H1 (cell line): ENCODE measurements around the gene NETO2. TPM values are rescaled to one million over a fixed set of nuclear protein-coding genes. Genes with fewer than 3 reads are reported as not detected.

ENCODE experiments used
- CTCF ChIA-PET: fragments of 300-600 bp; sonication (Branson Sonifier 250); formaldehyde crosslinking; loops from one replicate; lab custom pipeline; 2021; ENCODE audit not compliant: partially characterized antibody; lab: Charles Lee
- POLR2A ChIA-PET: fragments of 300-600 bp; sonication (Branson Sonifier 250); formaldehyde crosslinking; loops from one replicate; lab custom pipeline; 2021; ENCODE audit warnings: inconsistent platforms; ENCODE audit not compliant: partially characterized antibody; lab: Charles Lee
- DNase-seq, 2 experiments: peaks; one replicate each; pipeline versions ENCODE4 v3.0.0 to v3.0.0-alpha.2; 2010 to 2022; ENCODE audit warnings: low spot score in 2 of 2, low read depth in 1 of 2, mixed read lengths in 1 of 2
- FAIRE-seq: peaks from 2 replicates; lab custom pipeline; 2011; peaks lifted over from hg19 to GRCh38; lab: Jason Lieb, UNC
- H2AFZ ChIP-seq: 2 replicates; pipeline ENCODE4 v1.8.1; 2012; ENCODE audit warnings: low read length, inconsistent platforms
- H2AK5ac ChIP-seq: 2 replicates; pipeline ENCODE4 v1.6.1; 2013; ENCODE audit warnings: low read depth, low read length
- H2BK120ac ChIP-seq: replicated peaks from 2 replicates; pipeline ENCODE3; 2013; ENCODE audit warnings: low read depth, low read length, inconsistent platforms
- H2BK12ac ChIP-seq: 2 replicates; pipeline ENCODE4 v1.6.1; 2013; ENCODE audit warnings: low read depth, low read length
- H2BK15ac ChIP-seq: 2 replicates; pipeline ENCODE4 v1.6.1; 2013; ENCODE audit warnings: low read length
- H2BK20ac ChIP-seq: 2 replicates; pipeline ENCODE4 v1.6.1; 2013; ENCODE audit warnings: low read length
- H2BK5ac ChIP-seq: 2 replicates; pipeline ENCODE4 v1.6.1; 2013; ENCODE audit warnings: low read depth, low read length
- H3K14ac ChIP-seq: 2 replicates; pipeline ENCODE4 v1.6.1; 2013; ENCODE audit warnings: inconsistent platforms; ENCODE audit not compliant: insufficient read length
- H3K18ac ChIP-seq: 2 replicates; pipeline ENCODE4 v1.6.1; 2013; ENCODE audit warnings: low read length; ENCODE audit errors: extremely low read depth
- H3K23ac ChIP-seq: 2 replicates; pipeline ENCODE4 v1.6.1; 2013; ENCODE audit warnings: inconsistent platforms; ENCODE audit not compliant: insufficient read length
- H3K23me2 ChIP-seq: 2 replicates; pipeline ENCODE4 v1.6.1; 2013; ENCODE audit warnings: low read depth, low read length
- H3K27ac ChIP-seq: 2 replicates; pipeline ENCODE4 v1.6.1; 2011; ENCODE audit warnings: low read depth, low read length, inconsistent platforms
- H3K27me3 ChIP-seq, 4 experiments: replicated peaks in 1 of 4; 1 replicate in 1 of 4; 2 replicates in 3 of 4; pipeline versions ENCODE4 v1.6.1 to v1.8.1; 2011 to 2013; ENCODE audit warnings: low read length in 3 of 4, mild to moderate bottlenecking in 3 of 4, inconsistent platforms in 2 of 4, mixed read lengths in 2 of 4, moderate library complexity in 1 of 4; ENCODE audit not compliant: control insufficient read depth in 3 of 4, insufficient read depth in 3 of 4; ENCODE audit errors: extremely low read depth in 1 of 4
- H3K36me3 ChIP-seq, 4 experiments: 2 replicates each; pipeline versions ENCODE4 v1.6.1 to v1.8.1; 2011 to 2013; ENCODE audit warnings: mild to moderate bottlenecking in 4 of 4, low read length in 3 of 4, moderate library complexity in 2 of 4, control low read depth in 1 of 4, inconsistent platforms in 1 of 4; ENCODE audit not compliant: insufficient read depth in 4 of 4, control insufficient read depth in 2 of 4
- H3K4ac ChIP-seq: replicated peaks from 2 replicates; pipeline ENCODE3; 2013; ENCODE audit warnings: low read length, low read depth, mixed read lengths, inconsistent platforms; ENCODE audit not compliant: insufficient read length
- H3K4me1 ChIP-seq, 4 experiments: replicated peaks in 1 of 4; 1 replicate in 1 of 4; 2 replicates in 3 of 4; pipeline versions ENCODE4 v1.6.1 to v1.8.1; 2011 to 2013; ENCODE audit warnings: low read length in 3 of 4, inconsistent platforms in 2 of 4, mixed read lengths in 1 of 4; ENCODE audit not compliant: insufficient read depth in 4 of 4, control insufficient read depth in 3 of 4
- H3K4me2 ChIP-seq, 2 experiments: 2 replicates each; pipeline versions ENCODE4 v1.6.1 to v1.8.1; 2011 to 2013; ENCODE audit warnings: low read depth in 2 of 2, low read length in 2 of 2, control low read depth in 1 of 2, inconsistent platforms in 1 of 2, mild to moderate bottlenecking in 1 of 2; ENCODE audit not compliant: insufficient read depth in 1 of 2
- H3K4me3 ChIP-seq, 4 experiments: fragments of 200-600, 300-600 bp in 1 of 4; sonication (generic), shearing (Covaris generic), sonication (Bioruptor Twin) in 1 of 4; 2 replicates each; pipeline versions ENCODE4 v1.5.1 to v1.8.1; 2011 to 2016; ENCODE audit warnings: low read length in 4 of 4, low read depth in 3 of 4, control low read depth in 2 of 4, inconsistent platforms in 2 of 4, mild to moderate bottlenecking in 2 of 4, mixed read lengths in 1 of 4, moderate library complexity in 1 of 4; ENCODE audit not compliant: insufficient read depth in 2 of 4; ENCODE audit errors: extremely low read depth in 1 of 4
- H3K56ac ChIP-seq: replicated peaks from 2 replicates; pipeline ENCODE3; 2013; ENCODE audit warnings: low read depth, mild to moderate bottlenecking, mixed read lengths, low read length, inconsistent platforms; ENCODE audit not compliant: insufficient read length
- H3K79me1 ChIP-seq: 2 replicates; pipeline ENCODE4 v1.6.1; 2013; ENCODE audit warnings: low read depth, low read length, control low read depth
- H3K79me2 ChIP-seq, 2 experiments: 2 replicates each; pipeline versions ENCODE4 v1.6.1 to v1.8.1; 2012 to 2013; ENCODE audit warnings: low read length in 2 of 2, mild to moderate bottlenecking in 2 of 2, inconsistent platforms in 1 of 2; ENCODE audit not compliant: insufficient read depth in 2 of 2, control insufficient read depth in 1 of 2
- H3K9ac ChIP-seq, 4 experiments: replicated peaks in 1 of 4; 1 replicate in 1 of 4; 2 replicates in 3 of 4; pipeline versions ENCODE4 v1.6.1 to v1.8.1; 2011 to 2013; ENCODE audit warnings: low read depth in 3 of 4, low read length in 3 of 4, control low read depth in 2 of 4, mild to moderate bottlenecking in 2 of 4, moderate library complexity in 2 of 4, inconsistent platforms in 1 of 4; ENCODE audit errors: extremely low read depth in 1 of 4
- H3K9me3 ChIP-seq, 2 experiments: 2 replicates each; pipeline versions ENCODE4 v1.6.1 to v1.8.1; 2012 to 2013; ENCODE audit warnings: mild to moderate bottlenecking in 2 of 2, moderate library complexity in 2 of 2, control low read depth in 1 of 2, inconsistent platforms in 1 of 2, low read depth in 1 of 2, low read length in 1 of 2, mixed read lengths in 1 of 2; ENCODE audit not compliant: insufficient read depth in 2 of 2
- H4K20me1 ChIP-seq, 2 experiments: replicated peaks in 1 of 2; 2 replicates each; pipeline versions ENCODE3 to v1.8.1; 2011 to 2013; ENCODE audit warnings: inconsistent platforms in 2 of 2, low read length in 2 of 2, mild to moderate bottlenecking in 1 of 2; ENCODE audit not compliant: insufficient read depth in 2 of 2, control insufficient read depth in 1 of 2
- H4K5ac ChIP-seq: 2 replicates; pipeline ENCODE4 v1.6.1; 2013; ENCODE audit warnings: low read length, low read depth, mixed read lengths, inconsistent platforms; ENCODE audit not compliant: insufficient read length
- H4K8ac ChIP-seq: 2 replicates; pipeline ENCODE4 v1.8.0; 2013; ENCODE audit warnings: mild to moderate bottlenecking, moderate library complexity, low read length, inconsistent platforms; ENCODE audit not compliant: insufficient read depth; ENCODE audit errors: extremely low read depth
- H4K91ac ChIP-seq: replicated peaks from 2 replicates; pipeline ENCODE3; 2013; ENCODE audit warnings: low read length, mixed read lengths, inconsistent platforms; ENCODE audit not compliant: insufficient read length
- E2F6 ChIP-seq: IDR thresholded peaks from 2 replicates; pipeline ENCODE4 v1.6.1; 2012; ENCODE audit warnings: inconsistent platforms
- JUN ChIP-seq: IDR thresholded peaks from 2 replicates; pipeline ENCODE4 v1.6.1; 2011; ENCODE audit warnings: low read depth, mild to moderate bottlenecking, improper control_type of control experiment, low read length
- MAFK ChIP-seq: IDR thresholded peaks from 2 replicates; pipeline ENCODE4 v1.6.1; 2012; ENCODE audit warnings: low read depth, mild to moderate bottlenecking, improper control_type of control experiment, low read length
- POU5F1 ChIP-seq: IDR thresholded peaks from 2 replicates; pipeline ENCODE4 v1.6.1; 2011; ENCODE audit warnings: low read depth, mild to moderate bottlenecking, low read length, moderate library complexity
- WGBS, 2 experiments: shearing (Covaris generic) in 1 of 2; methylation state at CpG; one replicate each; pipeline versions ENCODE4 v1.1.6 to v1.1.7; 2013 to 2015; ENCODE audit warnings: low lambda C conversion rate in 2 of 2, mixed read lengths in 2 of 2, inconsistent platforms in 1 of 2, low coverage in 1 of 2, missing lambda C conversion rate in 1 of 2; ENCODE audit not compliant: insufficient replicate concordance in 2 of 2, insufficient coverage in 1 of 2, insufficient read length in 1 of 2; ENCODE audit errors: extremely low coverage in 1 of 2, missing lambda C conversion rate in 1 of 2; 5-methylcytosine and 5-hydroxymethylcytosine counted together
- polyA plus RNA-seq, 7 experiments: library from polyadenylated mRNA; depleted of rRNA in 3 of 7; stranded (reverse) in 5 of 7; unstranded in 2 of 7; fragments of >200 nt in 5 of 7; fragments of 200-250 nt in 2 of 7; gene quantifications; 1 replicate in 5 of 7; 2 replicates in 1 of 7; 4 replicates in 1 of 7; pipeline versions ENCODE4 v1.2.1 to v1.2.3, GENCODE V29; 2011 to 2013; ENCODE audit warnings: missing spikeins in 2 of 7, mixed read lengths in 2 of 7
- total RNA-seq: library from RNA; stranded (reverse); fragmentation: NEBNext Ultra II Directional; extraction: Animal tissue kit (Norgen Biotek cat#: 25700); gene quantifications from 2 replicates; pipeline ENCODE4 v1.2.1, GENCODE V29; 2021
- TF ChIP-seq, protein P1 (sequence below): IDR thresholded peaks from 2 replicates; pipeline ENCODE4 v1.6.1; 2011; ENCODE audit warnings: low read depth, mild to moderate bottlenecking, low read length; ENCODE audit not compliant: insufficient read depth

NETO2 gene
- total and polyA plus RNA-seq, 2 of the 8 experiments (the other 6 are each of a cell fraction or from before 2014, with no cell fraction given) = 9.4 to 12.5 TPM

DNA sequence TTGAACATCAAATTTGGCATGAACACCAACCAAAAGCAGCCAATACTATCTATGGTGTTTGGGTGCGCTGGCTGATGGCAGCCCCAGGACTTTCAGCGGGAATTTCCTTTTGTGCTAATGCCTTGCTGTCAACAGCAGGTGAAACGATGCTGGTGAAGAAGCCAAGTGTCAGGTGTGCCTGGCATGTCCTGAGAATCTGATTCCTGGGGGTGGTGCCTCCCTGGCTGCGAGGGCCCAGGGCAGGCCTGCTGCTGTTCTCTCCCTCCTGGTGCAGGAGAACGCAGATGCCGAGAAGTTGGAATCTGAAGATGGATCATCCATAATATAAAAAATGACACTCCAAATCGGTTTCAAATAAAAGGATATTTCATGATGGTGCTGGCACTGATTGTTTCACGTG lies 108.3 kb downstream of the NETO2 start:
- H3K79me1 ChIP-seq = no peaks in the 10 kb centered on the region
- H4K8ac ChIP-seq = no peak overlapping the region
- no peaks in the 10 kb centered on the region for H3K4me1 ChIP-seq
- H3K18ac ChIP-seq = no peak overlapping the region
- H3K9ac ChIP-seq = no peak overlapping the region
- no peak overlapping the region for H3K4me3 ChIP-seq
- no peaks in the 10 kb centered on the region for H3K79me2 ChIP-seq
- H4K20me1 ChIP-seq = no peaks in the 10 kb centered on the region
- no peak overlapping the region for H2BK12ac ChIP-seq
- H2AFZ ChIP-seq = no peak overlapping the region
- no peak overlapping the region for H3K4ac ChIP-seq
- H3K14ac ChIP-seq = no peak overlapping the region
- no peak overlapping the region for H3K27ac ChIP-seq
- POLR2A ChIA-PET = no interaction called here
- no peaks in the 10 kb centered on the region for H3K36me3 ChIP-seq
- H3K23ac ChIP-seq = no peak overlapping the region
- H2BK20ac ChIP-seq = no peak overlapping the region
- FAIRE-seq (no peak), DNase-seq (no peak)
- H2AK5ac ChIP-seq = no peak overlapping the region
- peaks cover 2% of the 10 kb centered on the region for H3K23me2 ChIP-seq
- no peak overlapping the region for H3K4me2 ChIP-seq
- H3K27me3 ChIP-seq = peaks cover 0 to 14% (median 5%) of the 10 kb centered on the region in 4 experiments; a peak in 4 of 7 replicates
- H3K9me3 ChIP-seq = no peaks in the 10 kb centered on the region
- H3K56ac ChIP-seq = no peak overlapping the region
- H2BK15ac ChIP-seq = no peak overlapping the region
- no peak overlapping the region for H4K91ac ChIP-seq
- CTCF ChIA-PET = interaction anchor here (0.7 to 1.1 kb wide), 2 partner anchors 65 to 108 kb away, joined by 3 read pairs; partner anchors contain the start of gene NETO2
- H2BK120ac ChIP-seq = no peak overlapping the region
- no peak for TF ChIP-seq JUN
- TF ChIP-seq, protein P1, sequence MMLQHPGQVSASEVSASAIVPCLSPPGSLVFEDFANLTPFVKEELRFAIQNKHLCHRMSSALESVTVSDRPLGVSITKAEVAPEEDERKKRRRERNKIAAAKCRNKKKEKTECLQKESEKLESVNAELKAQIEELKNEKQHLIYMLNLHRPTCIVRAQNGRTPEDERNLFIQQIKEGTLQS = no peak
- TF ChIP-seq E2F6 = peak; percentile 44; the same call in 1 of the 2 replicates
- no peak for TF ChIP-seq POU5F1
- TF ChIP-seq MAFK = no peak
- H4K5ac ChIP-seq = no peak overlapping the region
- WGBS, 2 experiments = 86% methylated on average over 8 of the region's 8 CpGs; no CpG with 5 or more reads in 1 of the 2 experiments
- no peak overlapping the region for H2BK5ac ChIP-seq
